K562 (cell line): ENCODE data around the gene UBXN2A. TPM values are rescaled to one million over a fixed set of nuclear protein-coding genes. Genes with fewer than 3 reads are reported as not detected.

Source experiments
- BHLHE40 ChIP-seq: IDR thresholded peaks from 2 replicates; pipeline ENCODE4 v1.6.1; 2011; ENCODE audit warnings: low read length, improper control_type of control experiment
- BRF1 ChIP-seq: IDR thresholded peaks from 3 replicates; pipeline ENCODE4 v1.6.1; 2011; ENCODE audit warnings: borderline replicate concordance, mild to moderate bottlenecking; ENCODE audit not compliant: insufficient read length; ENCODE audit errors: extremely low read depth
- CCNT2 ChIP-seq: IDR thresholded peaks from 2 replicates; pipeline ENCODE4 v1.6.1; 2011; ENCODE audit warnings: borderline replicate concordance, low read depth, mild to moderate bottlenecking, moderate library complexity, mixed read lengths, low read length; ENCODE audit not compliant: insufficient read length; ENCODE audit errors: extremely low read depth
- CEBPG ChIP-seq, 3 experiments: fragments of 200-800 bp in 1 of 3; sonication (Bioruptor generic) in 1 of 3; sonication (generic) in 1 of 3; formaldehyde crosslinking in 1 of 3; IDR thresholded peaks in 2 of 3; conservative IDR thresholded peaks in 1 of 3; 2 replicates each; pipeline versions ENCODE4 v1.6.1 to v1.8.0; 2016 to 2022; ENCODE audit warnings: missing compliant biosample characterization in 2 of 3, missing genetic modification characterization in 2 of 3, mild to moderate bottlenecking in 1 of 3, missing genetic modification reagents in 1 of 3
- EP300 ChIP-seq: IDR thresholded peaks from 2 replicates; pipeline ENCODE4 v1.6.1; 2012; ENCODE audit warnings: low read length, improper control_type of control experiment
- FOXJ2 ChIP-seq: fragments of 200-800 bp; sonication (Bioruptor generic); IDR thresholded peaks from 2 replicates; pipeline ENCODE4 v1.6.1; 2016; ENCODE audit warnings: missing genetic modification characterization, missing compliant biosample characterization
- GATAD2B ChIP-seq: fragments of 450-650 bp; IDR thresholded peaks from 2 replicates; pipeline ENCODE4 v1.6.1; 2017; ENCODE audit warnings: mild to moderate bottlenecking, borderline replicate concordance
- HMGXB4 ChIP-seq: sonication (generic); formaldehyde crosslinking; IDR thresholded peaks from 2 replicates; pipeline ENCODE4 v1.8.1; 2023; ENCODE audit warnings: mild to moderate bottlenecking, missing genetic modification reagents
- IRF2 ChIP-seq: sonication (generic); formaldehyde crosslinking; IDR thresholded peaks from 2 replicates; pipeline ENCODE4 v1.8.1; 2022; ENCODE audit warnings: mild to moderate bottlenecking, missing genetic modification reagents
- KAT7 ChIP-seq: sonication (generic); formaldehyde crosslinking; IDR thresholded peaks from 2 replicates; pipeline ENCODE4 v1.8.0; 2022; ENCODE audit warnings: missing genetic modification reagents, mild to moderate bottlenecking, borderline replicate concordance
- LCOR ChIP-seq: sonication (generic); formaldehyde crosslinking; IDR thresholded peaks from 2 replicates; pipeline ENCODE4 v1.8.0; 2022; ENCODE audit warnings: mild to moderate bottlenecking, missing genetic modification reagents
- MAZ ChIP-seq, 2 experiments: fragments of 450-650 bp in 1 of 2; sonication (generic) in 1 of 2; formaldehyde crosslinking; IDR thresholded peaks in 1 of 2; conservative IDR thresholded peaks in 1 of 2; 2 replicates each; pipeline versions ENCODE4 v1.4.0 to v1.5.0; 2020; ENCODE audit warnings: mild to moderate bottlenecking in 1 of 2, missing genetic modification reagents in 1 of 2
- MCM3 ChIP-seq: fragments of 450-650 bp; IDR thresholded peaks from 2 replicates; pipeline ENCODE4 v1.6.1; 2016
- MCM7 ChIP-seq, 2 experiments: fragments of 450-650 bp; IDR thresholded peaks; 2 replicates each; pipeline ENCODE4 v1.6.1; 2016 to 2018
- MLLT1 ChIP-seq, 2 experiments: fragments of 450-650 bp; IDR thresholded peaks; 2 replicates each; pipeline ENCODE4 v1.6.1; 2016
- NEUROD1 ChIP-seq: fragments of 150-350 bp; IDR thresholded peaks from 2 replicates; pipeline ENCODE4 v1.6.1; 2014; ENCODE audit warnings: borderline replicate concordance, low read length, low read depth; ENCODE audit not compliant: partially characterized antibody
- NR1H2 ChIP-seq: sonication (generic); formaldehyde crosslinking; IDR thresholded peaks from 2 replicates; pipeline ENCODE4 v1.4.0; 2020; ENCODE audit warnings: mild to moderate bottlenecking, missing genetic modification reagents
- NR2C1 ChIP-seq, 2 experiments: fragments of 450-650 bp; IDR thresholded peaks; 2 replicates each; pipeline ENCODE4 v1.6.1; 2017; ENCODE audit warnings: mild to moderate bottlenecking in 2 of 2, antibody characterized with exemption in 1 of 2, inconsistent platforms in 1 of 2, missing compliant biosample characterization in 1 of 2, missing genetic modification characterization in 1 of 2
- RBM22 ChIP-seq: fragments of 200-400 bp; formaldehyde crosslinking; IDR thresholded peaks from 2 replicates; pipeline ENCODE4 v1.6.1; 2018; ENCODE audit warnings: low read length, low read depth; ENCODE audit not compliant: poor library complexity, severe bottlenecking
- polyA plus RNA-seq, 8 experiments: library from polyadenylated mRNA; depleted of rRNA in 4 of 8; stranded (reverse) in 5 of 8; unstranded in 3 of 8; fragments of >200 nt; fragmentation: Nextera tagmentation in 2 of 8; fragmentation: Illumina TruSeq in 1 of 8; extraction: Ambion mirVana in 2 of 8; extraction: Trizol in 1 of 8; gene quantifications; 2 replicates each; pipeline versions ENCODE4 v1.2.1 to v1.2.3, GENCODE V29; 2011 to 2014; ENCODE audit warnings: inconsistent platforms in 1 of 8, missing spikeins in 1 of 8
- total RNA-seq, 7 experiments: library from RNA; depleted of rRNA in 6 of 7; stranded (reverse); fragments of >200 nt in 6 of 7; fragmentation: Illumina TruSeq in 2 of 7; extraction: Trizol in 2 of 7; gene quantifications; 2 replicates each; pipeline versions ENCODE4 v1.2.1 to v1.2.3, GENCODE V29; 2011 to 2021; ENCODE audit warnings: low replicate concordance in 1 of 7
- TF ChIP-seq, protein P1 (sequence below): sonication (generic); formaldehyde crosslinking; IDR thresholded peaks from 2 replicates; pipeline ENCODE4 v1.8.0; 2022; ENCODE audit warnings: mild to moderate bottlenecking, missing genetic modification reagents
- TF ChIP-seq, protein P2 (sequence below): sonication (generic); formaldehyde crosslinking; IDR thresholded peaks from 2 replicates; pipeline ENCODE4 v1.8.0; 2022; ENCODE audit warnings: mild to moderate bottlenecking, missing genetic modification reagents

Gene UBXN2A
- total and polyA plus RNA-seq, 9 of the 15 experiments (the other 6 are each of a cell fraction or from before 2014, with no cell fraction given), result 3.4 to 25.6 (median 16.0) TPM

DNA sequence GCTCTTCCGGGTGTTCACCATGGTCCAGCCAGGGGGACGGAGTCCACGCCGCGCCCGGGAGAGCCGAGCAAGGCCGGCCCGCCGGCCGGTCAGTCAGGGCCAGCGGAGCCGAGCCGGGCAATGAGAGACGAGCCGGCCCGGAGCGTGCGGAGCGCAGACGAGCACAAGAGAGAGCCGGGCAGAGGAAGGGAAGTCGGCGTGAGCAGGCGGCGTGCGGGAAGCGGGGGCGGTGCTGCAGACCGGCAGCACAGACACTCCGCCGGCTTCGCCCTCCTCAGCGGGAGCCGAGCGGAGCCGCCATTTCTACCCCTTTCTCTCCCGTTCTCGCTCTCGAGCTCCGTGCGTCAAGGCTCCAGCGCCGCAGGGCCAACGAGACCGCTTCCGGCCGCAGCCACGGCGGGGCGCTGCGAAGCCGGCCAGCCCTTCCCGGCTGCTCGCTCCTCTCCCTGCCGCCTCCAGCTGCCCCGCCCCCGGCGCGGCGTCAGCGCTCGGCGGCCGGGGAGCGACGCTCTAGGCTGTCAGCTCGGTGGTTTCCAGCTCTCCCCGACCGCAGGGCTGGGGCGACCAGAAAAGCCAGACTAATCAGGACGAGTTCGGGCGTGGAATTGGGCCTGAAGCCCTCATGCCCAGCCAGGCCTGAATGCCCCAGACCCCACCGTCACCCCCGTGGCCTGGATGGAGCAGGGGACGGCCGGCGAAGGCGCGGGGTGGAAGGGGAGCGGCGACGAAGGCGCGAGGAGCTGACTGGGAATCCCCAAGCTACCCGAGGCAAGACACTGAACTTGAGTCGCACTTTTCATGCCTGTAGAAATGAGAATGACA is 13.3 kb upstream of the UBXN2A start, which contains the start of gene ATAD2B (continued):
- TF ChIP-seq LCOR (CRISPR knock-in tag) (no peak; the same call in 1 of the 2 replicates), MCM3 (no peak), BRF1 (no peak), EP300 (peak; percentile 37), MCM7 (IDR thresholded peaks at IDR 0.05) (no peak), NEUROD1 (peak; percentile 58), RBM22 (peak; percentile 82), MLLT1 (IDR thresholded peaks at IDR 0.05) (peak; percentile 35 to 56; a peak in 2 of 4 replicates), MAZ (CRISPR knock-in tag; conservative IDR thresholded peaks at IDR 0.05 in 1 of 2, IDR thresholded peaks at IDR 0.05 in 1 of 2) (peak; percentile 96 to 98), GATAD2B (no peak; the same call in 1 of the 2 replicates), FOXJ2 (0 out of 2 replicates have a peak, but pooled peaks have one; percentile 48), CCNT2 (peak; percentile 95), NR2C1 (IDR thresholded peaks at IDR 0.05) (no peak), NR2C1 (tag; IDR thresholded peaks at IDR 0.05) (no peak), CEBPG (CRISPR knock-in tag; IDR thresholded peaks at IDR 0.05) (0 out of 2 replicates have a peak, but pooled peaks have one; percentile 2), CEBPG (tag; conservative IDR thresholded peaks at IDR 0.05 in 1 of 2, IDR thresholded peaks at IDR 0.05 in 1 of 2) (no peak), HMGXB4 (CRISPR knock-in tag) (peak; percentile 97; the same call in 1 of the 2 replicates), NR1H2 (CRISPR knock-in tag) (peak; percentile 79; the same call in 1 of the 2 replicates), KAT7 (CRISPR knock-in tag) (peak; percentile 99), BHLHE40 (peak; percentile 37; the same call in 1 of the 2 replicates), IRF2 (no peak)
- TF ChIP-seq, protein P1, sequence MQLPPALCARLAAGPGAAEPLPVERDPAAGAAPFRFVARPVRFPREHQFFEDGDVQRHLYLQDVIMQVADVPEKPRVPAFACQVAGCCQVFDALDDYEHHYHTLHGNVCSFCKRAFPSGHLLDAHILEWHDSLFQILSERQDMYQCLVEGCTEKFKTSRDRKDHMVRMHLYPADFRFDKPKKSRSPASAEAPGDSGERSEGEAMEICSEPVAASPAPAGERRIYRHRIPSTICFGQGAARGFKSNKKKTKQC (CRISPR knock-in tag), result peak; percentile 69; the same call in 1 of the 2 replicates
- TF ChIP-seq, protein P2, sequence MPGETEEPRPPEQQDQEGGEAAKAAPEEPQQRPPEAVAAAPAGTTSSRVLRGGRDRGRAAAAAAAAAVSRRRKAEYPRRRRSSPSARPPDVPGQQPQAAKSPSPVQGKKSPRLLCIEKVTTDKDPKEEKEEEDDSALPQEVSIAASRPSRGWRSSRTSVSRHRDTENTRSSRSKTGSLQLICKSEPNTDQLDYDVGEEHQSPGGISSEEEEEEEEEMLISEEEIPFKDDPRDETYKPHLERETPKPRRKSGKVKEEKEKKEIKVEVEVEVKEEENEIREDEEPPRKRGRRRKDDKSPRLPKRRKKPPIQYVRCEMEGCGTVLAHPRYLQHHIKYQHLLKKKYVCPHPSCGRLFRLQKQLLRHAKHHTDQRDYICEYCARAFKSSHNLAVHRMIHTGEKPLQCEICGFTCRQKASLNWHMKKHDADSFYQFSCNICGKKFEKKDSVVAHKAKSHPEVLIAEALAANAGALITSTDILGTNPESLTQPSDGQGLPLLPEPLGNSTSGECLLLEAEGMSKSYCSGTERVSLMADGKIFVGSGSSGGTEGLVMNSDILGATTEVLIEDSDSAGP (CRISPR knock-in tag), result no peak
